GM12891 (cell line): ENCODE measurements around the gene SIRPD.

Experiments
- PAX5 ChIP-seq: IDR thresholded peaks from 2 replicates; pipeline ENCODE4 v1.6.1; 2011; ENCODE audit warnings: low read length, moderate library complexity, mild to moderate bottlenecking; ENCODE audit not compliant: insufficient read depth, severe bottlenecking
- POLR2A ChIP-seq: IDR thresholded peaks from 2 replicates; pipeline ENCODE4 v1.6.1; 2011; ENCODE audit warnings: low read depth, low read length, control low read depth
- POLR2AphosphoS5 ChIP-seq: IDR thresholded peaks from 2 replicates; pipeline ENCODE4 v1.6.1; 2011; ENCODE audit warnings: low read depth, low read length, control low read depth
- POU2F2 ChIP-seq: IDR thresholded peaks from 2 replicates; pipeline ENCODE4 v1.6.1; 2011; ENCODE audit warnings: low read depth, mild to moderate bottlenecking, control low read depth, low read length, moderate library complexity
- SPI1 ChIP-seq: IDR thresholded peaks from 2 replicates; pipeline ENCODE4 v1.6.1; 2011; ENCODE audit warnings: low read depth, low read length, control low read depth
- TAF1 ChIP-seq: IDR thresholded peaks from 2 replicates; pipeline ENCODE4 v1.6.1; 2011; ENCODE audit warnings: low read depth, low read length, control low read depth

GRCh38 chr20:1500496-1500895 is 57.0 kb downstream of the SIRPD start:
- TF ChIP-seq POLR2AphosphoS5: no peak
- no peak for TF ChIP-seq POLR2A
- TF ChIP-seq SPI1: no peak
- no peak for TF ChIP-seq TAF1
- TF ChIP-seq PAX5: no peak
- TF ChIP-seq POU2F2: no peak
